Jurkat, Clone E6-1 (cell line): Measurements from ENCODE around the gene CYP2A6.
"Not testable (repeated sequence)": the region's sequence is repeated elsewhere in the genome, so short reads cannot be mapped to it uniquely, and the experiment has no call there.

ENCODE experiments used
- DNase-seq: peaks from one replicate; pipeline ENCODE4 v3.0.0-alpha.2; 2011; ENCODE audit warnings: low read depth, low spot score
- H3K4me3 ChIP-seq: 2 replicates; pipeline ENCODE4 v1.5.1; 2011; ENCODE audit warnings: mild to moderate bottlenecking, low read length, control low read depth, moderate library complexity

Gene CYP2A6

DNA sequence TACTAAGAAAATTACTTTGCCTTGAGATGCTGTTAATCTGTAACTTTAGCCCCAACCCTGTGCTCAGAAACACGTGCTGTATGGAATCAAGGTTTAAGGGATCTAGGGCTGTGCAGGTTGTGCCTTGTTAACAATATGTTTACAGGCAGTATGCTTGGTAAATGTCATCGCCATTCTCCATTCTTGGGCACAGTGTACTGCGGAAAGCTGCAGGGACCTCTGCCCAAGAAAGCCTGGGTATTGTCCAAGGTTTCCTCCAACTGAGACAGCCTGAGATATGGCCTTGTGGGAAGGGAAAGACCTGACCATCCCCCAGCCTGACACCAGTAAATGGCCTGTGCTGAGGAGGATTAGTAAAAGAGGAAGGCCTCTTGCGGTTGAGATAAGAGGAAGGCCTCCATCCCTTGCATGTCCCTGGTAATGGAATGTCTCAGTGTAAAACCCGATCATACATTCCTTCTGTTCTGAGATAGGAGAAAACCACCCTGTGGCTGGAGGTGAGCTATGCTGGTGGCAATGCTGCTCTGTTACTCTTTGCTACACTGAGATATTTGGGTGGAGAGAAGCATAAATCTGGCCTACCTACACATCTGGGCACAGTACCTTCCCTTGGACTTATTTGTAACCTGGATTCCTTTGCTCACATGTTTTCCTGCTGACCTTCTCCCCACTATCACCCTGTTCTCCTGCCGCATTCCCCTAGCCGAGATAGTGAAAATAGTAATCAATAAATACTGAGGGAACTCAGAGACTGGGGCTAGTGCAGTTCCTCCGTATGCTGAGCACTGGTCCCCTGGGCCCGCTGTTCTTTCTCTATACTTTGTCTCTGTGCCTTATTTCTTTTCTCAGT lies 27.3 kb downstream of the CYP2A6 start:
- not testable (repeated sequence) for H3K4me3 ChIP-seq, DNase-seq

DNA sequence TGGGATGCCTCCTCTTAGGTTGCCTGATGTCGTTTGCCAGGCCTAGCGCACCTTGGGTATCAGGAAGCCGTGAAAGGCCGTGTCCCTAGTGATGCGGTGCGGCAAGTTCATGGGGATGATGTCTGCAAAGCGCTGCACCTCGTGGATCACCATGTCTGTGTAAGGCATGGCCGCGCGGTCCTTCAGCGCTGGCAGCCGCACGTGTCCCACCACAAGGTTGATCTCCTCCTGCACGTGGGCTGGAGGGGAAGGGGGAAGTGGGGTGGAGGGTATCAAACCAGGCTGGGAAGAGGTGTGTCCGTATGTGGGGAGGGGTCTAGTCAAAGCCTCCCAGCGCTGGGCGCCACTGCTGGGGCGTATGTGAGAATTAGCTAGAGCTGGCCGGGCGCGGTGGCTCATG lies 28.1 kb downstream of the CYP2A6 start:
- no peak for DNase-seq
- no peak overlapping the region for H3K4me3 ChIP-seq

DNA sequence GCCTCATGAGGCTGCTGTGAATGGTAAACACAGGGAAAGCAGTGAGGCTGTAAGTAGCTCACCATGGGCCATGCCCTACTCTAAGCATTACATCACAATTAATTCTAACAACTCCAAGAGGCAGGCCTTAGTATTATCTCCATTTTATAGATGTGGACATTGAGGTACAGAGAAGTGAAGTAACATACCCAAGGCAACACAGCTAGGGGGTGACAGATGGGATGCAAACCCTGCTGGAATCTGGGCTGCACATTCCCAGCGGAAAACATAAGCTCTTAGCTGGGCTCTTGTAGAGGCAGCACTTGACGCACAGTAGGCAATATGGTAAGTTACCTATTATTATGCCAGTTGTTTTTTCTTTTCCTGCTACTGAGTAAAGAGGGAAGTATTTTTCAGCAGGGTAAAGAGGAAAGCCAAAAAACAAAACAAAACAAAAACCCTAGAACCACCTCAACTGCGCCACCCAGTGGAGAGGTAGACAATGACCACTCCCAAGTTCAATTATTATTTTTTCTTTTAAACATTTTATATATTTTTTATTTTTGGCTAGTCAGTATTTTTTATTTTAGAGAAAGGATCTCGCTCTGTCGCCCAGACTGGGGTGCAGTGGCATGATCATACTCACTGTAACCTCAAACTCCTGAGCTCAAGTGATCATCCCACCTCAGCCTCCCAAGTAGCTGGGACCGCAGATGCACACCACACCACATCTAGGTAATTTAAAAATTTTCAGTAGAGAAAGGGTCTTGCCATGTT lies 30.6 kb downstream of the CYP2A6 start:
- DNase-seq: peak; percentile 28

DNA sequence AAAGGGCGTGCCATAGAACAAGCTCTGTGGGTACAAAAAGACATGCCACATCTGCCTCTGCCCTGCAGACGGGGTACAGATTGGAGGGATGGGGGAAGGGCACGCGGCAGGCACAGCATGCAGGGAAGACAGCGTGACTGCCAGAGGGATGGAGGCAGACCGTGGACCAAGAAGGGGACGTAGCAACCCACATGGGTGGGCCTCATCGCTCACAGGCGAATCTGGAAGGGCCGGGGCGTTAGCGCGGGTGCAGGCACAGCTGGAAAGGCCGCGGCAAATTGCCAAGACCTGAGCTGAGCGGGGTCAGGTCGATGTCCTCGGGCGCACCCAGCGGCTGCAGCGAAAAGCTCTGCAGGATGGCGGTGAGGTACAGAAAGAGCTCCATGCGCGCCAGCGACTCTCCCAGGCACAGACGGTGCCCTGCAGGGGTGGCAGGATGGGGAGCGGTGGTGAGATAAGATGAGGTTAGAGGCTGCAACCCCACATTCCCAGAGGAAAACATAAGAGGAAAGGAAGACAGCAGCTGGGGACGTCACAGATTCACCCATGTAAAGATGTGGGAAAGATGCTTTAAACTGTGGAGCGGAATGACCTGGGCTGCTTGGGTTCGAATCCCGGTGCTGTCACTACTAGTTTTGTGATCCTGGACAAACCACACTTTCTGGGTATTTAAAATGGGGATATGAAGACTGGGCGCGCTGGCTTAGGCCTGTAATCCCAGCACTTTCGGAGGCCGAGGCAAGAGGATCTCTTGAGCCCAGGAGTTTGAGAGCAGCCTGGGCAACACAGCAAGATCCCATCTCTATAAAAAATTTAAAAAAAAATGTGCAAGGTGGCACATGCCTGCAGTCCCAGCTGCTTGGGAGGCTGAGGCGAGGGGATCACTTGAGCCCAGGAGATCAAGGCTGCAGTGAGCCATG lies 31.5 kb downstream of the CYP2A6 start:
- peak overlapping the region; percentile 33 for H3K4me3 ChIP-seq

More for the DNA sequence above, 30.6 kb downstream of the CYP2A6 start:
- not testable (repeated sequence) for H3K4me3 ChIP-seq

DNA sequence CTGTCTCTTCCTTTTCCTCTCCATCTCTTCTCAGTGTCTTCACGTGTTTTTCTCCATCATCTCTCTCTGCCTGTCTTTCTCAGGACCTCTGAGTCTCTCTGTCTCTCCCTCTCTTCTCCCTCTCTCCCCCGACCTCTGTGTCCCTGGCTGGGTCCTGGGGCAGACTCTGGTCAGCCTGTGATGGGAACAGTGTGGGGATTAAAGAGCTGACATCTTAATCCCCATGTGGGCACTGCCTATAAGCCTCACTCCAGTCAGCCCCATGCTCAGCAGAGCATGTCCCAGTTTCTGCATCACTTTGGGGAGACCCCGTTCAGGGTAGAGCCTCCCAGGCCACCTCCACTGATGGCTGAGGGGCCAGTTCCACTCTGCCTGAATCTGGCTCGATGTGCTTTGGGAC lies 35.0 kb downstream of the CYP2A6 start:
- no peak for DNase-seq
- no peak overlapping the region for H3K4me3 ChIP-seq

More for the DNA sequence above, 31.5 kb downstream of the CYP2A6 start:
- not testable (repeated sequence) for DNase-seq

DNA sequence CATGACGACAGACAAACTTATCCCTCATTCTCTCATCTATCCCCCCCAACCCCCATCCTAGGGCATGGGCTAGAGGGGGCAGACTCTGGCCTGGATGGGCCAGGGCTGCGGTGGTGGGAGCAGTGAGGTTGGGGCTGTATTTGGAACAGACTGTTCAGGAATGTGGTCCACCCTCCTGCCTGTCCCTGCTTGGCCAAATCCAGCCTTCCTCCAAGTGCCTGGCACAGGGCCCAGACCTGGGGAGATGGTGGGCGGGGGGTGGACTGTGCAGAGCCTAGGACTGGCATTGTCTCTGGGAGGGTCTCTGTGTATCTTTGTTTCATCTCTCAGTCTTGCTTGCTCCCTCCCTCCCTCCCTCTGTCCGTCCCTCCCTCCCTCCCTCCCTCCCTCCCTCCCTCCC lies 37.1 kb downstream of the CYP2A6 start:
- H3K4me3 ChIP-seq: no peak overlapping the region
- DNase-seq: no peak

DNA sequence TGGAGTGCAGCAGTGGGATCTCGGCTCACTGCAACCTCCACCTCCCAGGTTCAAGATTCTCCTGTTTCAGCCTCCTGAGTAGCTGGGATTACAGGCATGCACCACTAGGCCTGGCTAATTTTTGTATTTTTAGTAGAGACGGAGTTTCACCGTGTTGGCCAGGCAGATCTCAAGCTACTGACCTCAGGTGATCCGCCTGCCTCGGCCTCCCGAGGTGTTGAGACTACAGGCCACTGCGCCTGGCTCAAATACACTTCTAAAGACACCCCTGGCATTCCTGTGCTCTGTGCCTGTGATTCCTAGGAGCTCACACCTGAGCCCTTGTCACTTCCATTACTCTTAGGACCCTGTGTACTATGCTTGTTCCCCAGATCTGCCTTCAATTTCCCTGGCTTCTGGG lies 37.7 kb downstream of the CYP2A6 start:
- not testable (repeated sequence) for H3K4me3 ChIP-seq, DNase-seq

DNA sequence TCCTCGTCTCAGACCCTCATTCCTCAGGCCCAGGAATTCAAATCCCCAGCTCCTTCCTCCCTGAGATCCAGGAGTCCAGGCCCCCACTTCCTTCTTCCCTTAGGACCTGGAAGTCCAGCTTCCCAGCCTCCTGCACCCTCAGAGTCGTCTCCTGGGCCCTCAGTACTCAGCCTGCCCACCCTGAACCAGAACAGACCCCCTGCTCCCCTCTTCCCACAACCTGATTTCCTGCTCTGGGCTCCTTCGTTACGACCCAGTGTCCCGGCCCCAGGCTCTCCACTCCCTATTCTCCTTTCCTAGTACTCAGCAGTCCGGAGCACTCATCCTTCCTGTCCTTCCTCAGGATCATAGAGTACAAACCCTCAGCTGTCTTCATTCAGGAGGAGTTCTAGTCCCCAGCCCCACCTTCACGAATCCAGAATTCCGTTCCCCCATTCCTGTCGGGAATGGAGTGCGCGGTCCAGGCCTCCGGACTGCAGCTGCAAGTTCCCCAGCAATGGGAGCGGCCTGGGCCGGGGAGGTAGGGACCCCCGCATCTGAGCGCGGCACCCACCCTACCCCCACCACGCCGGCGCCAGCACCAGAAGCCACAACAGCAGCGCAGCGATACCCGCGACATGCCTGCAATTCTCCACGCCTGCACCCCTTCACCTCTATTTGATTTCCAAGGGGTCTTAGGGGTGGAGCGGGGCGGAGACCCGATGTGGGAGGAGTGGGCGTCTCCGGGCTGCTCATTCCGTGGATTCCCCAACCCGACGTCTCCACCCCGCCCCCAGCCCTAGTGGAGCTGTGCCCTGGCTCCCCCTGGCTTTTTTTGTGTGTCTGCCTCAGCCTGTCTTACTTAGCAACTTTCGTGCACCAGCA lies 38.5 kb downstream of the CYP2A6 start:
- no peak for DNase-seq
- H3K4me3 ChIP-seq: peak overlapping the region; percentile 11; the same call in 1 of the 2 replicates

DNA sequence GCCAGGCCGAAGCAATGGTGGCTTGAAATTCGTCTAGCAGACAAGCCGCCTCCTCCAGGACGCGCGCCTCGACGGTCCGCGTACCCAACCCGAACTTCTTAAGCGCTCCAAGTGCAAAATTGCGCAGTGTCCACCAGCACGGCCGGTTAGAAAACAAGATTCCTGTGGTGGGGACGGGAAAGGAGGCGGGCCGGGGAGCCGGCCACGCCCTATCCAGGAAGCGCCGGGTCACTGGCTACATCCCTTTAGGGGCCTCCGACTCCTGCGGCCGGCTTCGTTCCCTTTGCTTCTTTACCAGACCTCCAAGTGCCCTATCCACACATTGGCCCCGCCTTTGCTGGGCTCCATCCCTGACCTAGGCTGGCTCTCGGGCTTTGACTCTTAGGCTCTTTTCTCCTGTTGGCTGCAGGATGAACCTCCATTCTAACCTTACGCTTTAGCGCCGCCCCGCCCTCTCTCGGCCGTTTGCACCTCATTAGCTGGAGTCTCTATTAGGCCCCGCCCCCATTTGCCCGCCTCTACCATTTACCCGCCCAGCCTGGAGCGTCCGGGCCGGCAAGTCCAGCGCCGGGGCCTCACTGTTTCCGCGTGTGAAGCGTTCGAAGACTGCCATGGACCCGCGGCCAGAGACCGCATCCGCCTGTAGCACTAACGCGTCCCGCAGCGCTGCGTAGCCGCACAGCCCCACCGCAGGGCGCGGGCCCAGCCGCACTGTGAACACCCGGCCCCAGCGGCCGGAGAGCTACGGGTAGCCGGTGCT lies 39.4 kb downstream of the CYP2A6 start:
- peak overlapping the region; percentile 13; the same call in 1 of the 2 replicates for H3K4me3 ChIP-seq
- DNase-seq: not testable (repeated sequence)

DNA sequence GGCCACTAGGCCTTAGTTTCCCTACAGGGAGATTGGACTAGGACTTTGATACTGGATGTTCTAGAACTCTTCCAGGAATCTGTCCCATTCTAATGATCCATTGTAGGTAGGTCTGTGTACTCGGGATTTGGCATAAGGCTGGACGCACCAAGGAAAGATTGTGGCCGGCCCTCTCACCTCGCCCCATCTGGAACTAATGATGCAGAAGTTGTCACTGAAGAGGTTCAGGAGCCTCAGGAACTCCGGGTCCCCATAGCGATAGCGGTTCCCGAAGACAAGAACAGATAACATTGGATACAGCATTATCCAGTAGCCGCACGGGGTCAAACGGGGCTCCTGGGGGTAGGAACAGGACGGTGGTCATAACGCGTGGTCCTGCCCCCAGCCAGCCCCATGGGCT lies 40.1 kb downstream of the CYP2A6 start:
- DNase-seq: no peak
- no peak overlapping the region for H3K4me3 ChIP-seq

DNA sequence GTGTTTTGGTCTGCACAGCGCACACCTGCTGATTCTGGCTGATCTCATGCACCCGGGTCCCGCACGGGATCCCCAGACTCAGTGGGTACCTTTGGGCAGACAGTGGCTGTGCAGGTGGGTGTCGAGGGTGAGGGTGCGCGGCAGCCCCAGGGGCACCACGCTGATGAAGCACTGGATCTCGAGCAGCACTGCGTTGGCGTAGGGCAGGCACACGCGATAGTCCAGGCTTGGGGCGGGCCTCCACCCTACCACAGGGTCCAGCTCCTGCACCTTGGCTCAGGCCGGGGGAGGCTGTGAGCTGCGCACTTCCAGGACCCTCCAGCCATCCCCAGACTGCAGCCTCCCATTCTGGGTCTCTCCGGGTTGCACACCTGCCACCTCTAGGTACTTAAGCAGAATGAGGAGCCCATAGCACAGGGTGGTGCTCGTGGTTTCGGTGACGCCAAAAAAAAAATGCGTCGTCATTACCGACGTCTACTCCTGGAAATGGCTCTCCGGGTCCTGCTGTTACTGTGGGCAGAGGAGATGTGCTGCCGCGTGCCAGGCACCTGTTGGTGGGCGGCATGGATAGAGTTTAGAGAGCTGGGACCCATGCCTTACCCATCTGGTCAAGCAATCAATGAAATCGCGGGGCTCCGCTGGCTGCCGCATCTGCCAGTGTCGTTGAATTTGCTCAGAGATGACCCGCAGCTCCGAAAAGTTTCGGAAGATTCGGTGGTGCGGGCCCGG lies 40.7 kb downstream of the CYP2A6 start:
- H3K4me3 ChIP-seq: no peak overlapping the region
- DNase-seq: no peak

DNA sequence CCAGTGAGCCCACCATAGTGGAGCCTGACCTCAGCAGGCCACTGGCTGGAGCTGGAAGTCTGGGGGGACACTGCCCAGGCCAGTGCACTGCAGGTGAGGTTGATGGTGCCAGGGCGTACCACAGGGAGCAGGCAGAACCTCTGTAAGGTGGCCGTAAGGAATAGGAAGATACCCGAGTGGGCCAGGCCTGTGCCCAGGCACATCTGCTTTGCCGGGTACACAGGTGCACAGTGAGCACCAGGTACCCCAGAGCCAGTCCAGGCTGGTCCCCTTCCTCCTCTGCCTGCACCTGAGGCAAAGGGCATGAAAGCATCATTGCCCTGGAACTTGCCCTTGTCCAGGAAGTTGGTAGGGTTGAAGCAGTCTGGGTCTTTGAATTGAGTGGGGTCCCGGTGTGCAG lies 41.8 kb downstream of the CYP2A6 start:
- no peak for DNase-seq
- H3K4me3 ChIP-seq: no peak overlapping the region

DNA sequence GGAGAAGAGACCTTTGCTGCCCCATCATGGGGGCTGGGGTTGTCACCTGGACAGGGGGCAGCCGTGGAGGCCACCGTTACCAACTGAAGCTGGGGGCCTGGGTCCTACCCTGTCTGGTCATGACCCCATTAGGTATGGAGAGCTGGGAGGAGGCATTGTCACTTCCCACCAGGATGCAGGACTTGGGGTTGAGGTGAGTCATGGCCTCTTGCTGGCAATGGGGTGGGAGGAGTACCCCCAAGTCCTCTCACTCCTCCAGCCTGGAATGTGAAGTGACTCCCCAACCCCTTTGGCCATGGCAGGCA lies 42.3 kb downstream of the CYP2A6 start:
- no peak for DNase-seq
- no peak overlapping the region for H3K4me3 ChIP-seq

DNA sequence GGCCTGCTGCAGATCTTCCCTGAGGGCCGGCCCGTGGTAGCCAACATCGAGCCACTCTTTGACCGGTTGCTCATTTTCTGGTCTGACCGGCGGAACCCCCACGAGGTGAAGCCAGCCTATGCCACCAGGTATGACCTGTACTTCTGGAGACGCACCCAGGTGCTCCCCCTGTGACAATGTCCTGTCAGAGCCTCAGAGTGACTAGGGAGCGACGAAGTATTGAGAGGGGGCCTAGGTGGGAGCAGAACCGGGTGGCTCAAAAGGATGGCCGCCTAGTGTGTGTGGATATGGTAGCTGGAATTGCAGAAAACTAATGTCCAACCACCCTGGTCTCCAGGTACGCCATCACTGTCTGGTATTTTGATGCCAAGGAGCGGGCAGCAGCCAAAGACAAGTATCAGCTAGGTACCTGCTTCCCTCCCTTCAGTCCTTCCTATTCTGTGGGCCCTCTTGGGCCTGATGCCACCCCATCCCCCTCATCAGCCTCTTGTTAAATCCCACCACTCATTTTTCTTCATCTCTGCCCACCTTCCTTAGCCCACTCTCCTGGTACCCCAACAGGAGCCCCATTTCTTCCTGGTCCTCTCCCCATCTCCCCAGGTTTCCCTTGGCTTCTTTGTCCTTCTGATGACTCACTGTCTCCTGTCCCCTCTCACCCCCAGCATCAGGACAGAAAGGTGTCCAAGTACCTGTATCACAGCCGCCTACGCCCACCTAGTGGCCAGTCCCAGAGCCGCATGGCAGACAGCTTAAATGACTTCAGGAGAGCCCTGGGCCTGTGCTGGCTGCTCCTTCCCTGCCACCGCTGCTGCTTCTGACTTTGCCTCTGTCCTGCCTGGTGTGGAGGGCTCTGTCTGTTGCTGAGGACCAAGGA lies 42.9 kb downstream of the CYP2A6 start:
- no peak for DNase-seq
- H3K4me3 ChIP-seq: no peak overlapping the region

DNA sequence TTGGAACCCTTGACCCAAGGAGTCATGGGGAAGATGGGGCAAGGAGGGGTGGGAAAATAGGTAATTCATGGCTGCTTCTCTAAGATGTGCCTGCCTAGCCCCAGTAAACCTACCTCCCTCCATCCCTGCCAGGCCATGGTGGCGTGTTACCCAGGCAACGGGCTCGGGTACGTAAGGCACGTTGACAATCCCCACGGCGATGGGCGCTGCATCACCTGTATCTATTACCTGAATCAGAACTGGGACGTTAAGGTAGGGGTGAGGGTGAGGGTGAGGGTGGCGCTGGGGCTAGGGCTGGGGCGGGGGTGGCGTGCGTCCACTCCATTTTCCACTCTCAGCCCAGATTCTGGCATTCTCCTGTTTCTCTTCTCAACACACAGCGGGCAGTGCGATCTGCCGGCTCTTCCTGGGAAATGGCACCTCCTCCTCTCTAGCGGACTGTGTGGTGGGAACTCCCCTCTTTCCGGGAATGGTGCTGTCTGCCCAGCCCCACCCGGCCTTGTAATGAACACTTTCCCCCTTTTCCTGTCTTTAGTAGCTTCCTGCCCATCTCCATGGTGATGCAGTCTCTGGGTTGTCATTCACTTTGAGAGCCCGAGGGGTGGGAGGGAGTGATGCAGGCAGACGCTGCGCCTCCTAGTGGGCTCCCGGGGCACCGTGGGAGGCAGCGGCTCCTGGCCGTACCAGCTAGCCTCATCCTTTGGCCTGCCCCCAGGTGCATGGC lies 43.7 kb downstream of the CYP2A6 start:
- no peak overlapping the region for H3K4me3 ChIP-seq
- DNase-seq: peak; percentile 88
